Large intestine (tissue), 3 donors: ENCODE data around the gene ERAP2. TPM values are rescaled to one million over a fixed set of nuclear protein-coding genes. Genes with fewer than 3 reads are reported as not detected.
"Not testable (repeated sequence)": the region's sequence is repeated elsewhere in the genome, so short reads cannot be mapped to it uniquely, and the experiment has no call there.

Experiments used
- DNase-seq, 2 donors: peaks; one replicate each; pipeline versions ENCODE4 v3.0.0 to v3.0.0-alpha.2; 2013
- H3K27ac ChIP-seq: one replicate; pipeline ENCODE4 v1.5.1; 2013; ENCODE audit warnings: low read length
- H3K27me3 ChIP-seq: 2 replicates; pipeline ENCODE4 v1.6.1; 2013; ENCODE audit warnings: low read length; ENCODE audit not compliant: control insufficient read depth, insufficient read depth
- H3K36me3 ChIP-seq: 2 replicates; pipeline ENCODE4 v1.6.1; 2013; ENCODE audit warnings: low read length; ENCODE audit not compliant: control insufficient read depth, insufficient read depth
- H3K4me1 ChIP-seq: one replicate; pipeline ENCODE4 v1.6.1; 2013; ENCODE audit warnings: low read length; ENCODE audit not compliant: control insufficient read depth, insufficient read depth
- H3K4me3 ChIP-seq: one replicate; pipeline ENCODE4 v1.5.1; 2013; ENCODE audit warnings: low read length
- H3K9me3 ChIP-seq: one replicate; pipeline ENCODE4 v1.6.1; 2013; ENCODE audit warnings: mild to moderate bottlenecking, low read depth, low read length, moderate library complexity; ENCODE audit not compliant: control insufficient read depth
- WGBS: methylation state at CpG from one replicate; pipeline ENCODE4 v1.1.5; 2013; ENCODE audit warnings: low lambda C conversion rate; ENCODE audit not compliant: insufficient coverage; 5-methylcytosine and 5-hydroxymethylcytosine counted together
- polyA plus RNA-seq: library from polyadenylated mRNA; unstranded; fragments of 120-200 nt; gene quantifications from one replicate; pipeline ENCODE4 v1.2.1, GENCODE V29; 2013

ERAP2 gene
- polyA plus RNA-seq, 1 donor: 7.7 TPM

DNA sequence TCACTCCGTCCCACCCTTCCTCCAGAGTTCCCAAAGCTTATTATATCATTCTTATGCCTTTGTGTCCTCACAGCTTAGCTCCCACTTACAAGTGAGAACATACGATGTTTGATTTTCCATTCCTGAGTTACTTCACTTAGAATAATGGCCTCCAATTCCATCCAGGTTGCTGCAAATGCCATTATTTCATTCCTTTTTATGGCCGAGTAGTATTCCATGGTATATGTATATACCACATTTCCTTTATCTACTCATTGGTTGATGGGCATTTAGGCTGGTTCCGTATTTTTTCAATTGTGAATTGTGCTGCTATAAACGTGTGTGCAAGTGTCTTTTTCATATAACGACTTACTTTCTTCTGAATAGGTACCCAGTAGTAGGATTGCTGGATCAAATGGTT lies 34.4 kb upstream of the ERAP2 start:
- WGBS: 100% methylated on average over 2 of the region's 6 CpGs
- peaks cover 25% of the 10 kb centered on the region for H3K4me1 ChIP-seq
- H3K27ac ChIP-seq, H3K9me3 ChIP-seq, H3K4me3 ChIP-seq, DNase-seq, H3K36me3 ChIP-seq, H3K27me3 ChIP-seq: not testable (repeated sequence)

DNA sequence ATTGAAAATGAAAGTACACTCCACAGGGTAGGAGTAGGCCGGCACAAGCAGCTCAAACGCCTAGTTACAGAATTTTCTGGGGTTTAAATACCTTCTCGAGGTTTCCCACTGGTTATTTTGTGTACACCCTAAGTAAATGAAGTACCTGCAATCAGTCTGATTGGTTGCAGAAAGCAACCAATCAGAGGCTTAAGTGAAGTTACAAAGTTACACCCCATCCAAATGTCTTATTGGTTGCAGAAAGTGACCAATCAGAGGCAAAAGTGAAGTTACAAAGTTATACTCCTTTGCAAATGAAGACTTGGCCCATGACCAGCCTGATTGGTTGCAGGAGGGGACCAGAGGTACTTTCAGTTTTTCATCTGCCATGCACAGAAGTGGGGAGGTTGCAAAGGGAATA lies 33.2 kb upstream of the ERAP2 start:
- DNase-seq: no peak
- no CpG with 5 or more reads among the region's 3 CpGs for WGBS
- Histone ChIP-seq H3K36me3 (no peaks in the 10 kb centered on the region), H3K9me3 (no peaks in the 10 kb centered on the region), H3K4me1 (peaks cover 20% of the 10 kb centered on the region), H3K27me3 (no peaks in the 10 kb centered on the region), H3K4me3 (no peak overlapping the region), H3K27ac (no peak overlapping the region)

DNA sequence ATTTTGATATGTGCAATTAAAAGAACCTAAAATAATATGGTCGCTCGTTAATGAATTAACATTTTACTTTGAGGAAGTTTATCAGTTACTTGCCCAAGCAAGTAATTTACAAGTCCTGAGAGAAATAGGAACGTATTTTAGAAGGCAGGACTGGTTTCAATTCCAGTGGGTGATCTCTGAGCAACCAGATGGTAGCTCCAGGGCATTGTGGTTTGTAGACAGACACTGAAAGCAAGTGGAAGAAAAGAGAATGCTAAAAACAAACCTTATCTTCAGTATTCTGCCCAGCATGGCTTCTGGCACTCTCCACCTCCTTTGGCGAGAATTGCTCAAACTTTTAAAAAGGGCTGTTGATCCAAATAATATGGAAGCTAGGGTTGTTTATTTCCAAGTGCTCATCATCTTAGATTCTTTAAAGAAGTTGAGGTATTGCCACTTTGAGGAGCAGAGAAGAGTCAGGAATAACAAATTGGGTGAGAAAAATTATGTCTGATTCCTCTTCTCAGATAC lies 31.8 kb upstream of the ERAP2 start:
- Histone ChIP-seq H3K27ac (no peak overlapping the region), H3K27me3 (no peaks in the 10 kb centered on the region), H3K9me3 (peaks cover under 1% of the 10 kb centered on the region), H3K4me3 (no peak overlapping the region), H3K36me3 (no peaks in the 10 kb centered on the region), H3K4me1 (peaks cover 8% of the 10 kb centered on the region)
- no peak for DNase-seq
- whole genome bisulfite sequencing: 100% methylated on average over 2 of the region's 4 CpGs

DNA sequence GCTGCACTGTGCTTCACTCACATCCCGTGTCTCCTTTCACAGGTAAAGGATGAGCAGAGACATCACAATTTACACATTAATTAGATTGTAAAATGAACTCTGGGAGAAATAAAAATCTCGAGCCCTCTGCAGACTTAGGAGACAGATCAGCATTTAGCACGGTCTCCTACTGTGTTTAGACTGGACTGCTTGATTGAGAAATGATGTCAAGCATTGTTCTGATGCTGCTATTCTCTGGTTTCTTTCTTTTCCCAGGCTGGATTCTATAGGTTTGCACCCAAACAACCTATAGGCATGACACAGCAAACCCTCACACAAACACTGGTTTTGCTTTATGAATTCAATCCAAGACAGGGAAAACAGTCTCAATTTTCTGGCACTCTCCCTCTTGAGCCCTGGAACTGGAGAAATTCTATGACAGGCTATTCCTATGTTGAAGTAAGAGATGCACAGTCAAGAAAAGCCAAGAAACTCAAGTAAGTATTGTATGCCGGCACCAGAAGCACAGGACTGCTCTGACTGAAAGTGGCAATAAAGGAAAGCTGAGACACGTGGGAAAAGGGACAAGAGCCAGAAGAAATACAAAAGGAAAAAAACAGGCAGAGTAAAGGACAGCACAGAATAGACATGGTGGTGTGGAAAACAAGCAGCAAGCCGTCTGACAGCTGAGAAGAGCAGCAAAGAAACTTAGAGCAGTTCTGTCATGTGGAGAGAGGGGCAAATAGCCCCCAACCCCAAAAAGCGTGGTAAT lies 24.8 kb upstream of the ERAP2 start:
- WGBS: 89% methylated on average over 3 of the region's 7 CpGs
- Histone ChIP-seq H3K36me3 (no peaks in the 10 kb centered on the region), H3K27me3 (no peaks in the 10 kb centered on the region), H3K4me1 (peaks cover 12% of the 10 kb centered on the region), H3K27ac (no peak overlapping the region), H3K9me3 (peaks cover 2% of the 10 kb centered on the region), H3K4me3 (no peak overlapping the region)
- DNase-seq: no peak

DNA sequence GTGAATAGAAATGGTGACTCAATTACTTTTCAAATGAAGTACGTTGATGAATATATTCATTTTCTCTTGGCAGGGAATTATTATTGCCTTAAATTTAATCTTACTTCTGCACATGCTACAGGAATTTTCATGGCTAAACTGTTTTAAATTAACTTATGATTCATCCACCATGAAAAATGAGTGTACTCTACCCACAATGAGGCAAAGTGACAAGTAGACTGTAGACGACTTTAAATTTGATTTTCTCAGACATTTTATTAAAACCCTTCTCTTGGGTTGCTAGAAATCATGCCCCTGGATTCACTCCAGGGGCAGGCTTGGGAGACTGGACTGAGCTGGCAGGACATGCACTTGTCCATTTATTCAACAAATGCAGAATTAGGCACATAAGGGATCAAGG lies 23.5 kb upstream of the ERAP2 start:
- WGBS: 67% methylated on average over 1 of the region's 2 CpGs
- Histone ChIP-seq H3K27me3 (no peaks in the 10 kb centered on the region), H3K4me1 (peaks cover 18% of the 10 kb centered on the region), H3K9me3 (peaks cover 2% of the 10 kb centered on the region), H3K4me3 (no peak overlapping the region), H3K27ac (no peak overlapping the region), H3K36me3 (no peaks in the 10 kb centered on the region)
- no peak for DNase-seq

DNA sequence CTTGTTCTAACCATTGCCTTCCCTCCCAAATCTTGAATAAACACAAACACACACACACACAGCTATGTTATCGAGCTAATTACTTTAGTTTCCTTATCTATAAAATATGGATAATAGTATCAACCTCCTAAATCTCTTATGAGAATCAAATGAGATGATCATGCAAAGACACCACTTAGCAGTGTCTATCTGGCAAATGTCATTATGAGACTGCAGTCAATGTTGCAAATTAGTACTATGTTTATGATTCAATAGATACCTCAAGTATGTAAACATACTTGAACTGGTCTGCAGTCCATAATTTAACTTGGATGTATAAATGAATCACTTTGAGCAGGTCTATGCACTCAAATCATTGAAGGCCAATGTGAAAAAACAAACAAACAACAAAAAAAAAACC lies 22.2 kb upstream of the ERAP2 start:
- no peak for DNase-seq
- H3K27ac ChIP-seq: peak overlapping the region; percentile 90
- H3K36me3 ChIP-seq: no peaks in the 10 kb centered on the region
- peaks cover 2% of the 10 kb centered on the region for H3K9me3 ChIP-seq
- no peaks in the 10 kb centered on the region for H3K27me3 ChIP-seq
- WGBS: 50% methylated on average over 1 of the region's 1 CpG
- peaks cover 18% of the 10 kb centered on the region for H3K4me1 ChIP-seq
- H3K4me3 ChIP-seq: no peak overlapping the region

DNA sequence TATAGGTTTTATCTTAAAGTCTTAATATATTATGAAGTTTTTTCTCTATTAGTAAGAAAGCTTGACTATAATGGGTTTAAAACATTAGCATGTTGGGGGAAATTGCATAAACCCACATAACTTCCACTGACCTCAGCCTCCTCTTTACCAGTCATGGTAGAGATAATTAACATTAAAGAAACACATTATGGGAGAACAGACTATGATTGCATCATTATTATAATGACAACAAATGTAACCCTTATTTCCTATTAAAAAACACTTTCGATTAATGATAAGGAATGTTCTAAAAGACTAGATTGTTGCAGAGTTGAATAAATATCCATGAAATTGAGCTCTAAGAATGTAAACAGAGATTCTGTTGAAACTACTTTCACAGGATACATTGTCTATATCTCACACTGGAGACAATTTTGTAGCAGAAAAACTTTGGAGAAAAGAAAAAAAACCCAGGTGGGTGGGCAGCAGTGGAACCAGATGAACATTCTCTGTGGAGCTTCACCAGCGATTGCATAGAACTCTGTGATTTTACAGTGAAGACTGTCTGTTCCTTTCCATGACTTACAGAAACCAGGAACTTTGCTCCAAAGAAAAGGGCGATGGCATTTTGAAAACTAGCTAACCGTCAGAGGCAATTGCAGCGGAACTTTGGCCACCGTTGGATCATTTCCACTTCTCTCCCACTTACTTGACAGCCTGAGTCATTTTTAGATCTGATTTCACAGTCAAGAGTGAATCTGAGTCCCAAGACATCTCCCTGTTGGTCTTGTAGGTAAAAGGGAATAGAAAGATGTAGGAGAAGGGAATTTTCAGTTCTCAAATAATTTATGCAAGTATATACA lies 21.0 kb upstream of the ERAP2 start:
- no peaks in the 10 kb centered on the region for H3K9me3 ChIP-seq
- H3K4me1 ChIP-seq: peaks cover 18% of the 10 kb centered on the region
- H3K27me3 ChIP-seq: no peaks in the 10 kb centered on the region
- no peaks in the 10 kb centered on the region for H3K36me3 ChIP-seq
- peak overlapping the region; percentile 90 for H3K27ac ChIP-seq
- H3K4me3 ChIP-seq: no peak overlapping the region
- DNase-seq: peak; percentile 83 to 94
- WGBS: 44% methylated on average over 1 of the region's 6 CpGs

DNA sequence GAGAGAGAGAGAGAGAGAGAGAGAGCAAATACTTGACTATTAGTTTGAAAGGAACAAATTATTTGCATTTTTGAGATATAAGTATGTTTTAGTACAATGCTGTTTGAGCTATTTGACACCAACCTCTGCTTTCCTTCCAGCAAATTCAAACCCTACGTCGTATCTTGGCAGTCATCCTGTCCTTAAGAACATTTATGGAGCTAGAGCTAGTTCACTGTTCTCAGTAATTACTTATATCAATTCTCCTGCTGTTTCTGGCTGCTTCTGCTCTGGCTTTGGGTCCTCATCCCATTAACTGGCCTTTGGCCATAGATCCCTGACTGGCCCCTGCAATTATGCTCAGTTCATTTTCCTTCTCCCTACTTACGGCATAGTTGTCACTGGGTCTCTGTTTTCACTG lies 19.9 kb upstream of the ERAP2 start:
- WGBS: no CpG with 5 or more reads among the region's 3 CpGs
- Histone ChIP-seq H3K27me3 (no peaks in the 10 kb centered on the region), H3K27ac (peak overlapping the region; percentile 48), H3K4me1 (peaks cover 18% of the 10 kb centered on the region), H3K9me3 (no peaks in the 10 kb centered on the region), H3K36me3 (no peaks in the 10 kb centered on the region), H3K4me3 (no peak overlapping the region)
- peak in 1 of 2 donors; percentile 49 for DNase-seq

DNA sequence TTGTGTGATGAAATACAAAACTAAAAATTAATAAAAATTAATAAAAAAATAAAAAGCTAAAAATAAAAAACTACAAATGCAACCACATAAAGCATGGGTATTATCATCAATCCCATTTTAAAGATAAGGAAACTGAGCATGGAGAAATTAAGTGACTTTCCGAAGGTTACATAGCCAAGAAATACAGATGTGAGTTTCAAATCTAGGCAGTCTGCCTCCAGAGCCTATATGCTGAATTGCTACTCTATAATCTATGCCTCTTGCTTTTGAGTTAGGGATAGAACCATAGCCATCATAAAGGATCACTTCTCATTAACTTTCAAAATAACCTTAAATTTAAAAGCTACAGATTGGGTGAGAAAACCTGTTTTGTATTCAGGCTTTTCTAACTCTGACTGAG lies 18.8 kb upstream of the ERAP2 start:
- Histone ChIP-seq H3K36me3 (no peaks in the 10 kb centered on the region), H3K9me3 (no peaks in the 10 kb centered on the region), H3K27ac (no peak overlapping the region), H3K4me3 (no peak overlapping the region), H3K27me3 (no peaks in the 10 kb centered on the region), H3K4me1 (peaks cover 18% of the 10 kb centered on the region)
- DNase-seq: no peak
- WGBS: no CpG with 5 or more reads among the region's 1 CpG

DNA sequence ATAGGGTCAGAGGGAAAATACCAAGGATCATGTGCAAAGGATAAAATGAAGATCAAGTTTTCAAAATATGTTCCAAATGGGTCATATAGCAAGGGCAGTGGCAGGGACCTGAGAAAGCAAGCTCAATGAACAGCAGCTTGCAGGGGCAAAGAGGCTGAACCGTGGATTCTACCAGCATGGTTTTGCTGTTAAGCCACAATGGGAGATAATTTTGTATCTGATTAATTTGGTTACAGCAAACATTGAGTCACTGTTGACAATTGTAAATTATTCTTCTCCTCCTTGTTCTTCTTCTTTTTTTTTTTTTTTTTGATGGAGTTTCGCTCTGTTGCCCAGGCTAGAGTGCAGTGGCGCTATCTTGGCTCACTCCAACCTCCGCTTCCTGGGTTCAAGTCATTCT lies 18.4 kb upstream of the ERAP2 start:
- no peak overlapping the region for H3K27ac ChIP-seq
- H3K36me3 ChIP-seq: no peaks in the 10 kb centered on the region
- H3K4me1 ChIP-seq: peaks cover 18% of the 10 kb centered on the region
- no peaks in the 10 kb centered on the region for H3K27me3 ChIP-seq
- H3K9me3 ChIP-seq: no peaks in the 10 kb centered on the region
- WGBS: no CpG with 5 or more reads among the region's 4 CpGs
- DNase-seq: no peak
- no peak overlapping the region for H3K4me3 ChIP-seq
